Astrocyte of the hippocampus (primary cell): ENCODE data around the gene PRKCA.
"Not testable (repeated sequence)": the region's sequence is repeated elsewhere in the genome, so short reads cannot be mapped to it uniquely, and the experiment has no call there.

Experiments
- DNase-seq: peaks from one replicate; pipeline ENCODE4 v3.0.0; 2011; ENCODE audit warnings: low read depth, low spot score

The PRKCA gene

DNA sequence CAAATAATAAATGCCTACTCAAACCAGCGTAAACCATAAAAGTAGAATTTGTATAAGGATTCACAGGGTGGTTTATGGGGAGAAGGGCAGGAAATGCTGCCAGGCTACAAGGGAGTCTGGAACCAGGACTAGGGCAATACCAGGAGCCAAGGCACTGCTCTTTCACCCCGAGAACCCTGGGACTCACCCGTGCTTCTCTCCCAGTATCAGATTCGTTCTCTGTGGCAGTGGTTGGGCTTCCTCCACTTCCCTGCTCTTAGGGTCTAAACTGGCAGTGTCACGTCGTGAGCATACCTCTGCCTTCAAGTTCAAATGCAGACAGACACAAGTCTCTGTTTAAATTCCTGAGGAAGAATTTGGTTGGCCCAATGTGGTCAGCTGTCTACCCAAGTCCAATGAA, 49.3 kb downstream of the PRKCA start:
- no peak for DNase-seq

DNA sequence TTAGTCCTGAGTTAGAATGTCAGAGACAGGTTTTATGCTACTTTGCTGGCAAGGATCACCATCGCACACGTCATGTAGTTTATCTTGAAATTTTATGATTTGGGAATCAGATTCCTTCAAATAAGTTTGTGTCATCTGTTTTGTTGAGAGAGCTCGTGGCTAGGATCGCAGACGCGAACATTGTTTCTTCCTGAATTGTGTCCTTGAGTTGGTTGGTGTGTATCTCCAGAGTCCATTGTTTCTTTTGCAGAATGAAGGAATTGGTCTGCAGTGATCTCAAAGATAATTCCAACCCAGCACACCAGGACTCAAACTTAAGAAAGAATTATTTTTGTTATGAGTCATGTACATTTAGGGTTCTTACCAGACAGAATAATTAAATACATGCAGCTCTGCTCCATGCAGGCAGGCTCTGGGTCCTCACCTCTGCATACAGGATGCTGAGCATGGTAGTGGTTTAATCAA, 51.6 kb downstream of the PRKCA start:
- DNase-seq = peak; percentile 47

DNA sequence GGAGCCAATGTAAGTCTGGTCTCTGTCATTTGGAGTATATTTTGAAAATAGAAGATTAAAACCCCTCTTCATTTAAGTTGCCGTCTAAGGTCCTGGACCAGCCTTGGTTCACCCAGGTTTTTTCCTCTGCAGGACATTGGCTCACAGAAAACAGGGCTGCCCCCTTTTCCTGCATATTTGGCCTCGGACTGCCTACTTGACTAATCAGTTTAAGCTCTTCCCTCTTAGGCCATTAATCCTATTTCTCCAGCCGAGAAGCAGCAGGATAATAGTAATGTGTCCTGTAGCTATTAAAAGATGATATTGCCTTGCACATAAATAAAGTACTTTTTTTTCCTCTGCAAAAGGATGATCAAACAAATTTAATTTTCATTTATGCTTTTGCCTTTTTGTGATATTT, 52.1 kb downstream of the PRKCA start:
- no peak for DNase-seq

DNA sequence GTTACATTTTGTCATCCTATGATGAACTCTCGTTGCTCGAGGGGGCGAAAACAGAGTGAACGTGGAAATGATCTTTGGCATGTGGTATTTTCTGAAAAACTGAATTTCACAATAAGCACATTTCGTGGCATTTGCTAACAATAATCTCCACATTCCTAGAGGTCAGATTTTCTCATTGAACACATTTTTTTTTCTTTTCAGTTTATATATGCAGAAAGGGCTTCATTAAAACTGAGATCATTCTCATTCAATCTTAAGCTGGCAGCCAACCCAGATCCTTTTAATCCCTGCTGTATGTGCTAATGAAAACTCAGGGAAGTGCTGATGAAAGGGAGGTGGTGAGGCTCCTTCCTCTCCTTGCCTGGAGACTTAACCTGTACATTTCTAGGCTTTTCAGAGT, 52.6 kb downstream of the PRKCA start:
- DNase-seq = peak; percentile 60

DNA sequence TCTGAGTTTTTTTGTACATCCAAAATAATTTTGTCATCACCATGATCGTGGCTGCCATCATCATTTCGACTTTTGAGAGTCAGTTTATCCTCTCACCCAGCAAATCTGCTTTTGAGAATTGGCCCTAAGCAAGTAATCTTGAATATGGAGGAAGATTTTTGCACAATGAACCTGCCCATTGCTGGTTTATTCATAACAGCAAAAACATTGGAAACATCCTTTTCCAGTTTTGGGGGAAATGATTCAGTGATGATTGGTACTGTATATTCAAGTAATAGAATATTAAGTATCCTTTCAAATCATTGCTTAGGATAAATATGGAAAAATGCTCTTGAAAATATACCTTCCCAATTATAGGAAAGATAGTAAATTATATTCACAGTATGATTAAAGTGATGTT, 53.1 kb downstream of the PRKCA start:
- DNase-seq = no peak

DNA sequence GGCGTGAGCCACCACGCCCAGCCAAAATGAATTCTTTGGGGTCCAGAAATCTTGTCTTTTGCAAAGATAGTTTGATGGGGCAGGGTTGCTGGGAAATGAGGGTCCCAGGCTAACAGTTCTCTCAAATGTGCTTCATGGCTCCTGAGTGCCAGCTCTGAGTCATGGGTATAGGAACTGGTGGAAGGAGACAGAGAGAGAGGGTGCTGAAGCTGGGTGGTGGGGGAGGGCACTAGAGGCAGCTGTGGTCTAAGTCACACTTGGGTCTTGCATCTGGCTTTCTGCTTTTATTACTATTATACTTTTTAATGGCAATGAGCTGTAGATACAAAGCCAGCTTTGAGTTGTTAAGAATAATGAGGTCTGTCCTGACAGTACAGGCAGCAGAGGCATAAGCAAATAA, 54.6 kb downstream of the PRKCA start:
- no peak for DNase-seq

DNA sequence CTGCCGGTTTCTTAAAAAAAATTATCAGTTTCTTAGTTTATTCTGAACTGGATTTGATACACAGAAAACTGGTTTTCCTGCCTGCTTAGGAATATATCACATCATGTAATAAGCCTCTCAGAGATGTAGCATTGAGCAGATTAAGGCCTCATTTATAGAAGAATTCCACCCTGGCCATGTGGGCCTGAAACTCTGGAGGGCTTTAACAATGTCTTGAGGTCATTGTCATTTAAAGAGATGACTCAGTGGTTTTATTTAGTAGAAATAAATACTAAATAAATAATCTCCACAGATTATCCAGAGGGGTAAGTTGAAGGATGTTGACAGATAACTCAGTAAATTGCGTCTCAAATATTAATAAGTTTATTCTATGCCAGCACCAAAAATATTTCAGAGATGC, 56.9 kb downstream of the PRKCA start:
- DNase-seq = no peak

DNA sequence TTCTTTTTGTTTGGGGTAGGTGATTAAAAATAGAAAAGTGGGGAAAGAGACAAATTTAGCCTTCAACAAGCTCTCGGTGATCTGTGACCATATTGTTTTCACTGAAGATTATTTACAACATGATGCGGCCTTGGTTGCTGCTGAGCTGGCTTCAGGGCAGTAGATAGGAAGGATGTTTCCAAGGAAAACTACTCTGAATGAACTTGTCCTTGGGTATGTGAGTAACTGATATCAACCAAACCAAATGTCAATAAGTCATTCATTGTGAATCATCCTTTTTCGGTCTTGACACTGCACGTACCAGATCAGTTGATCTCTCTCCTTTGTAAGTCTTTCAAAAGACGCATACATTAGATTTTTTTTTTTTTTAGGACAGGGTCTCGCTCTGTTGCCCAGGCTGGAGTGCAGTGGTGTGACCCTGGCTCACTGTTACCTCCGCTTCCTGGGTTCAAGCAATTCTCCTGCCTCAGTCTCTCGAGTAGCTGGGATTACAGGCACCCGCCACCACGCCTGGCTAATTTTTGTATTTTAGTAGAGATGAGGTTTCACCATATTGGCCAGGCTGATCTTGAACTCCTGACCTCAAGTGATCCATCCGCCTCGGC, 58.6 kb downstream of the PRKCA start:
- DNase-seq = not testable (repeated sequence)

DNA sequence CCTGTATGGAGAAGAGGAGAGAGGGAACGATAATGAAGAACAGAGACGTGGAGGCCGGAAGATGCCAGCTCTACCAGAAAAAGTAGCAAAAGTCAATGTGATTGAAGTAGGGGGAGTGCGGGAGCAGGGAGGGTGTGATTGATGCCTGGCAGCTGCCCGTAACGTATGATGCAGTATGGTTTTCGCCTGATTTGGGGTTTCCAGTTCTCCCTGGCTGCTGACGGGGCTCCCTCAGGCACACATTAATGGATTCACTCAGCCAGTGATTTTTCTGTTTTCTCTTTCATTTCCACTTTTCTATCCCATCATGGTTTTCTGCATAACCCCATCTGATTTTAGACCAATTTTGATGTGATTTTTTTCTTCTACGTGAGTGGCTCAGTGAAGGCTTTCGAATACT, 62.1 kb downstream of the PRKCA start:
- DNase-seq = no peak

DNA sequence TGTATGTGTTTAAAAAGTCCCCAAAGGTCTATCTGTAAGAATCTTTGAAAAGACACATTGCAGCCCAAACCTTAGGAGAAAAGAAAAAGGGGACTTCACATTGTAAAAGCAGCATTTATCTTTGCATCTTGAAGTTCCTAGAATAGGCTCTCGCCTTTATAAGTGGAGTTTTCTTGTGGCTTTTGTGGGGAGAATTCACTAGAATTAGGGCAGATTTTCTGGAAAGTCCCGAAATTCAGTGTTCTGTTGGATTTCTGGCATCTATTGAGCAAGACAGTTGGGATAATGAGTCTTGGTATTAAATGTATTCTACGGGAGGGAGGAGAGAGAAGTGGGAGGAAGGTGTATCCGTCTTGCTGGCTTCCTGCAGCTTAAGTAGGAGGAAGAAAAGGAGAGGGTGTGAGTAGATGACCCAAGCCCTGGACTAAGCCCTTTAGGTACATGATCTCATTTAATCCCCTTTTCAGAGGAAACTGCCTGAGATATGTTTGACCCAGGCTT, 62.6 kb downstream of the PRKCA start:
- peak; percentile 41 for DNase-seq

DNA sequence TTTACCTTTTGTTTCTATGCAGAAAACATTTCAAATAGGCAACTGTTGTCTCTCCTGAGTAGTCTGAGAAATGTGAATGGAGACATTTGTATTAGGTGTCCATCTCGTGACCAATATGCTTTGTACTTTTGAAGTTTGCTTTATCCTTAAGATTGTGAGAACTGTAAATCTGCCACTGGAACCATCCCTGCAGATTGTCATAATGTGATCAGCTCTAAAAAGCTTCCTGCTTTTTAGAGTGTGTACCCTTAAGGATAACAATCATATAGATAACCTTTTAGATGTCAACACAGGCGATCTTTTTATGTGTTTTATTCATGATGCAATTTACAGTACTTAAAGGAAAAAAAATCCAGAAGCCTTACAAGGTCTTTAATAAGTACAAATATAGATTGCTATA, 63.5 kb downstream of the PRKCA start:
- DNase-seq = no peak

DNA sequence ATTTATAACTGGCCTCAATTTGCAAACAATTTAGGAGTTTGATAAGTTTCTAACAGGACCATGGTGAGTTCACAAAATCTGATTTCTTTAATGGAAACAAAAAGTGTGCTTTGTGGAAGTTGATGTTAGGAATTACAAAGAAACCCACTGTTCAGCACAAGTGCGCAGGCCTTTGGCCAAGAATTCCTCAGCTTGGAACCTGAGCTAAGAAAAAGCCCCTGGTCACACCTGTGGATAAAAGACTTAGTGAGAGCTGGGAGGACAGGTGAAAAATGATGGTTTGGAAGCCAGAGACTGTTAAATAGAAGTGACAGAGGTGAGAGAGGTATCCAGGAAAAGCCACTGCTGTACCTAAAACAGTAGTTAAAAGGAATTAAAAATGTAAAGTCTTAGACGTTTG, 64.7 kb downstream of the PRKCA start:
- DNase-seq = no peak

DNA sequence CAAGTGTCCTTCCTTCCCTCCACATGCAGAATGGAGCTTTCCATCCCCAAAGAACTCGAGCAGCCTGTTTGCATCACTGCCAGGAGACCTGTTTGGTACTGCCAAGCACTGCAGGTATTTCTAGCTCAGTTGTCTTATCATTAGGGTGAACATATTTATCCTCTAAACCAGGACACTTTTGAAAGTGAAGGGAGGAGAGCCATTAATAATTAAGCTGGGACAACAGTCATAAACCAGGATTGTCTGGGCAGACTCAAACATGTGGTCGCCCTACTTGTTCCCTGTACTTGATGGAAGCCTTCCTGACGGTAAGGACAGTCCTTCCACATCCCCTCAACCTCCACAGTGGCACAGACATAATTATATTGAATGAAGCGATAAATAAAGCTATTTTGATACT, 67.4 kb downstream of the PRKCA start:
- DNase-seq = no peak

DNA sequence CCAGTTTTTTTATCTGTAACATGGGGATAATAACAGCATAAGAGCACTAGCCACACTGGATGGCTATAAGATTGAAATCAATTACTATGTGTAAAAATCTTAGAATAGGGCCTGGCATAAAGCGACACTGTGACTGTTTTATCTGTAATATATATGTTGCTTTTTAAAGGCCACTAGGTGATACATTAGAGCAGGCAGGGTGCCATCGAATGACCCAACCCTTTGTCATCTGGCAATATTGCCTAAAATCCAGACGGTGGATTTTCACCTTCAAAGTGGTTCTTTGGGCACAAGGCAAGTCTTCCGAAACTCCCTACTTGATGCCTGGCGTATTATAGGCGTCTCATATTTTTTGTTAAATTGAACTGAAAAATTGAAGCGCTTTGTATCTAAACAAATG, 69.1 kb downstream of the PRKCA start:
- DNase-seq = no peak

DNA sequence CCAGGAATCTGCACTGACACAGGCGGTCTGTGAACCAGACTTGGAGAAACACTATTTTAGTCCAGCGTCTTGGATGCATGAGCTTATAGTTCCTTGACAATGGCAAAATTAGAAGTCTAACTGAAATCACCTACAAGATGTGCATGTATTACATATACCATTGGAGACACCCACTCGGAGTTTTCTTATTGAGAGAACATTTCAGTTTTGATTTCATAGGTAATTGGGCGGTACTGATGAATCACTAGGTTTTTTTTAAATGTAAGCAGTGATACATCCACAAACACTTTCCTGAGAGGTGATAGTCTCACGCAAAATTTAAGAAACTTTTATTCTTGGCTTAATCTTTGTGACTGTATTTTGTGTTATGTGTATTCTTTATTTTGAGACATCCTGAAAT, 69.8 kb downstream of the PRKCA start:
- DNase-seq = no peak

DNA sequence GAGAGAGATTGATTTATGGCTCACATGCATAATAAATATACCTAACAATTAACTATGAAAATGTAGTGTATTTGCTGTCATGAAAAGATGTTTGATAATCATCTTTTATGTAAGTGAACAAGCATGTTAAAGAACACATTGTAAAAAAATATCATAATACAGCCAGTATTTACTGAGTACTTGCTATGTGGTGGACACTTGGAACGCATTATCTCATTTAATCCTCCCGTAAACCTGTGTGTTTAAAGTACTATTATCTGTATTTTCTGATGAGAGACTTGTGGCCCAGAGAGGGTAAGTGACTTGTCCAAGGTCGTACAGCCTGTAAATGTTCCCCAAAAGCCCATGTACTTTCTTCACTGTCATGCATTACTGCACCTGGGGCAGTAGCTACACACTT, 70.7 kb downstream of the PRKCA start:
- DNase-seq = no peak

DNA sequence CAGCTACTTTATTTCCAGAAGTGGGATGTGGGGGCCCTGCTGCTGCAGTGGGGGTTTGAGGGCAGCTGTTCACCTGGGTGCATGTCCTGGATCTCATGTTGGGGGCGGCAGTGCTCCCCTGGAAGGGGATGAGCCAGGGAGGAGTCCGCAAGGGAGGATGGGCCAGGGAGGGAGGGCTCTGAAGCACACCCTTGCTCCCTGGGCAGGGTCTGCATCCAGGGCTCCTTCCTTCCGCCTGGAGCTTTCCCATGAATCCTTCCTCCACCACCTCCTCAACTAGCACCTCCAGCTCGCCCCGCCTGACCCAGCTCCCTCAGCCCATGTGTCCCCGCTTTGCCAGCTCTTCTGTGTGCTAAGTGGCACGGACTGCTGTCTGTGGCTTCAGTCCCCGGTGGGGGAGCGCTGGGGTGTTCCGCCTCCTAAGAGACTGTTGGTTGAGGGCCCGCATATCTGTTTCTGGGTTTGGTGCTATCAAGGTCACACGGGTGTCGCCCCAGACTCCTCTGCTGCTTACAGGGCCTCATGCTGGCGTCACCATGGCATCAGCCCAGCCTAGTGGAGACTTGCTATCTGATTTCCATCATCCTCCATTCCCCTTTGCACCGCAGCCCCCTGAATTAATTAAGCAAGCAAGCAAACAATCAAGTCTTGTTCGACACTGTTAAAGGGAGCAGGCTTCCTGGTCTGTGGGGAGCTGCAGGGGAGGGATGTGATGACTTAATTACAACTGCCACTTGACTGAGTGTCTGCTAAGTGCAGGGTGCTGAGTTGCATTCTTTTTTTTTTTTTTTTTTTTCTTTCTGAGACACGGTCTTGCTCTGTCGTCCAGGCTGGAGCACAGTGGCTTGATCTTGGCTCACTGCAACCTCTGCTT, 71.8 kb downstream of the PRKCA start:
- DNase-seq = peak; percentile 75

DNA sequence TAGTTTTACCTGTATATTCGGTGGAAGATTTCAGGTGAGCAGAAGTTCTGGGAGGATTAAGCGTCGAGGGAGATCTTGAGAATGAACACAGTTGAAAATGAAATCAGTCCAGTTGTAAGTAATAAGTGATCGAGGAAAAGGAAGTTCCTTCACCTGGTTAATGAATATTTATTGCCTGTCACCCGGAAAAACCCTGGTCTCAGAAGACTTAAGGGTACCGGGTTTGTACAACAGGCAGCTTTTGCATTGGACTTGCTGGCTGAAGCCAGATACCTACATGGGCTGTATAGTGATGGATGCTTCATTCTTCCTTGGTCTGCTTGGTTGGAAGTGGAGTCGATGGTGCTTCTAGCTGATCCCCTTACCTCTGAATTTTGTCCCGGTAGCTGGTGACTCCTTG, 72.7 kb downstream of the PRKCA start:
- no peak for DNase-seq

DNA sequence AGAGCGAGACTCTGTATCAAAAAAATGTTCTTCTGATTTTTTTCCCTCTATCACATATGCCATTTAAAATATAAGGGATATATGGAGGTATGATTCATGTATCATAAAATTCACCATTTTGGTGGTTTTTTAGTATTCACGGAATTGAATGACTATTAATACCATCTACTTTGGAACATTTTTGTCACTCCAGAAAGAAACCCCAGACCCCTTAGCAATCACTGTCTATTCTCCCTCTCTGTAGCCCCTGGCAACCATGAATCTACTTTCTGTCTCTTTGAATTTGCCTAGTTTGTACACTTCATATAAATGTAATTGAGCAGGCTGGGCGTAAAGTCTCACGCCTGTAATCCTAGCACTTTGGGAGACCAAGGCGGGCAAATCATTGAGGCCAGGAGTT, 75.9 kb downstream of the PRKCA start:
- DNase-seq = no peak

DNA sequence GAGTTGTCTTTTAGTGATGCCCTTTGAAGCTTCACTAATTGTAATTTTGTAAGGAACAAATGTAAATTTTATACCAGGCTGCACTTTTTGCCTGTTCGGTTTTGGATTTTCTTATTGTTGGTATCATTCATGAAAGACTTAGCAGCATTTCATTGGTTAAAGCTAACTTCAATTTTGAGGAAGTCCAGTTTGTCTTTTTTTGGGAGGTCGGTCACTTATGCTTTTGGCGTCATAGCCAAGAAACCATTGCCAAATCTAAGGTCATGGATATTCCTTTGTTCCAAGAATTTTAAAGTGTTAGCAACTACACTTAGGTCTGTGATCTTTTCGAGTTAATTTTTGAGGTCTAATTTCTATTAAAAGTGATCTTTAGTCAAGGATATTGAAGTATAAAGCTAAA, 77.1 kb downstream of the PRKCA start:
- no peak for DNase-seq

DNA sequence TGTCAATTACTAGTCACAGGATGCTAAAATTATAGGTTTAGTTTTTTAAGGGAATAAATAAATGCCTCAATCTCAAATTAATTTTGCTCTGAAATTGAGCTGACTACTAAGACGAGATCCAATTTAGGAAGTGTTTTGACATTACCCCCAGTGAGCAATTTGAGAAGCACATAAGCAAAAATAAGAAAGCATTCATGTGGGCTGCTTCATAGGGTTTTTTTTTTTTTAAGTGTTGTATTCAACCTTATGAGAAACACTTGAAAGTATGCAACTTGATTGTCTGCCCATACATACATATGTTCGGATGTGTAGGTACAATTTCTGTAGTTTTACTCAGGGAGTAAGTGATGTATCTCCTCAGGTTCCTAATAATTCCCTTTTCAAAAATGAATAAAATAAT, 77.6 kb downstream of the PRKCA start:
- DNase-seq = no peak

DNA sequence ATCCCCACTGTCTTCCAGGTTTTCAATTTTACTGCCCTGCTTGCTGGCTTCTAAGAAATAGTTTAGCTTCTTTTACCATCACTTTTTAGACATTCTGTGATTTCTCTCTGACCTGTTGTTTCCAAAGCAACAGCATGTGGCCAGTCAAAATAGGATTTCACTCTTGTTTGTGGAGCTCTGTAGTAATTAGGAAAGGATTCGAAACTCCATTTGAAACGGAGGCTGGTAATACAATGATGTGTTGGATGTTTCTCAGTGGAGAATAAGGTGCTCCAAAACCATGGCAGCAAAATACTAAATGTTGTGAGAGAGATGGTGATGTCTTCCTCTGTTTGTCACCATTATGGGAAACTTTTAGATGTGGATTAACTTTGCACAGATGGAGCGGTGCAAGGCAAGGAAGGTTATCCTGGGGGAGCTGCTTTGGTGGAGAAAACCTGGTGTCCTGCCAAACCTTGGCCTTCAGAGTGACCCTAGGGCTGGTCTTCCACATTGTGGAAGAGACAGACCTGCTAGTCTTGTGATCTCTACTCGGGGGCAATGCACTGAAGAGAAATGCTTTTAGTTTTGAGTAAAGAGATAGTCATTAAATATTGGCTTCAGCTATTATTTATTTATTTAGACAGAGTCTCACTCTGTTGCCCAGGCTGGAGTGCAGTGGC, 79.4 kb downstream of the PRKCA start:
- no peak for DNase-seq

DNA sequence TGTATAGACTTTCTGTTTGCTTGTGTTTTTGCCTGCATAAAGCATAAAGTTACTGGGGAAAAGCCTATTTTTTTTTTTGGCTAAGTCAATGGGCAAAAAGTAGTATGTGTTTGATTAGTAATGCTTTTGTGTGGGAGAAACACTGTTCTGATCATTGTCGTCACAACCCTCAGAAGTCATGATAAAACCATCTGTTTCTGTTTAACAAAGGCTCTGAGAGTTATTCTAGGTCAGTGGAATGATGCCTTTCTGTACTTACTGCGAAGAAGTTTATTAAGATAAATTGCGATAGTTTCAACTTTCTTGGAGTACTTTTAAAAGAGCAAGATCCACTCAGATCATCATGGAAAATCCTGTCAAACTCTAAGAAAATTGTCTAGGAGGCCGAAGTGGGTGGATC, 80.9 kb downstream of the PRKCA start:
- peak; percentile 40 for DNase-seq
